NT2/D1 (cell line): ENCODE measurements around the gene NCKIPSD.

Experiments
- SUZ12 ChIP-seq: IDR thresholded peaks from 2 replicates; pipeline ENCODE4 v1.6.1; 2011; ENCODE audit not compliant: insufficient read length, insufficient read depth; ENCODE audit errors: extremely low read depth
- YY1 ChIP-seq: IDR thresholded peaks from 2 replicates; pipeline ENCODE4 v1.6.1; 2011; ENCODE audit not compliant: insufficient read length, insufficient read depth
- ZNF274 ChIP-seq: IDR thresholded peaks from 2 replicates; pipeline ENCODE4 v1.6.1; 2011; ENCODE audit warnings: mild to moderate bottlenecking, low read depth, low read length

DNA sequence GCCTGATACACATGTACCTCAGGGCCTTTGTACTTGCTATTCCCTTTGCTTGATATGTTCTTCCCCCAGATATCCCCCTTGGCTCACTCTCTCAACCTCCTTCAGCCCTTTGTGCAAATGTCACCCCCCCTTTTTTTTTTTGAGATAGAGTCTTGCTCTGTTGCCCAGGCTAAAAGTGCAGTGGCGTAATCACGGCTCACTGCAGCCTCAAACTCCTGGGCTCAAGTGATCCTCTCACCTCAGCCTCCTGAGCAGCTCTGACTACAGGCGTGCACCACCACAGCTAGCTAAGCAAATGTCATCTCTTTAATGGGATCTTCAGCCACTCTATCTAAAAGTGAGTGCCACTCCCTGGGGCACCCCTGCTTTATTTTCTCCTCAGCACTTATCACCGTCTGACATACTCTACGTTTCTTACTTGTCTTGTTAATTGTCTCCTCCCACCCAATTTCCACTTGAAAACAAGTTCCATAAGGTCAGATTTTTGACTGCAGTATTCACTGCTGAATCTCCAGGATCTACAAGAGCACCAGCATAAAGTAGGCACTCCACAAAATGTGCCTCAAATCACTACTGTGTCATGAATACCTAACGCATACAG lies 16.7 kb upstream of the NCKIPSD start:
- TF ChIP-seq ZNF274 (no peak), YY1 (no peak), SUZ12 (no peak)
